H1 (cell line): Measurements from ENCODE around the gene MAST2. TPM values are rescaled to one million over a fixed set of nuclear protein-coding genes. Genes with fewer than 3 reads are reported as not detected.

ENCODE experiments used
- CTCF ChIA-PET: fragments of 300-600 bp; sonication (Branson Sonifier 250); formaldehyde crosslinking; loops from one replicate; lab custom pipeline; 2021; ENCODE audit not compliant: partially characterized antibody; lab: Charles Lee
- POLR2A ChIA-PET: fragments of 300-600 bp; sonication (Branson Sonifier 250); formaldehyde crosslinking; loops from one replicate; lab custom pipeline; 2021; ENCODE audit warnings: inconsistent platforms; ENCODE audit not compliant: partially characterized antibody; lab: Charles Lee
- DNase-seq, 2 experiments: peaks; one replicate each; pipeline versions ENCODE4 v3.0.0 to v3.0.0-alpha.2; 2010 to 2022; ENCODE audit warnings: low spot score in 2 of 2, low read depth in 1 of 2, mixed read lengths in 1 of 2
- FAIRE-seq: peaks from 2 replicates; lab custom pipeline; 2011; peaks lifted over from hg19 to GRCh38; lab: Jason Lieb, UNC
- H2AFZ ChIP-seq: 2 replicates; pipeline ENCODE4 v1.8.1; 2012; ENCODE audit warnings: low read length, inconsistent platforms
- H2AK5ac ChIP-seq: 2 replicates; pipeline ENCODE4 v1.6.1; 2013; ENCODE audit warnings: low read depth, low read length
- H2BK120ac ChIP-seq: replicated peaks from 2 replicates; pipeline ENCODE3; 2013; ENCODE audit warnings: low read depth, low read length, inconsistent platforms
- H2BK12ac ChIP-seq: 2 replicates; pipeline ENCODE4 v1.6.1; 2013; ENCODE audit warnings: low read depth, low read length
- H2BK15ac ChIP-seq: 2 replicates; pipeline ENCODE4 v1.6.1; 2013; ENCODE audit warnings: low read length
- H2BK20ac ChIP-seq: 2 replicates; pipeline ENCODE4 v1.6.1; 2013; ENCODE audit warnings: low read length
- H2BK5ac ChIP-seq: 2 replicates; pipeline ENCODE4 v1.6.1; 2013; ENCODE audit warnings: low read depth, low read length
- H3K14ac ChIP-seq: 2 replicates; pipeline ENCODE4 v1.6.1; 2013; ENCODE audit warnings: inconsistent platforms; ENCODE audit not compliant: insufficient read length
- H3K18ac ChIP-seq: 2 replicates; pipeline ENCODE4 v1.6.1; 2013; ENCODE audit warnings: low read length; ENCODE audit errors: extremely low read depth
- H3K23ac ChIP-seq: 2 replicates; pipeline ENCODE4 v1.6.1; 2013; ENCODE audit warnings: inconsistent platforms; ENCODE audit not compliant: insufficient read length
- H3K23me2 ChIP-seq: 2 replicates; pipeline ENCODE4 v1.6.1; 2013; ENCODE audit warnings: low read depth, low read length
- H3K27ac ChIP-seq: 2 replicates; pipeline ENCODE4 v1.6.1; 2011; ENCODE audit warnings: low read depth, low read length, inconsistent platforms
- H3K27me3 ChIP-seq, 4 experiments: replicated peaks in 1 of 4; 1 replicate in 1 of 4; 2 replicates in 3 of 4; pipeline versions ENCODE4 v1.6.1 to v1.8.1; 2011 to 2013; ENCODE audit warnings: low read length in 3 of 4, mild to moderate bottlenecking in 3 of 4, inconsistent platforms in 2 of 4, mixed read lengths in 2 of 4, moderate library complexity in 1 of 4; ENCODE audit not compliant: control insufficient read depth in 3 of 4, insufficient read depth in 3 of 4; ENCODE audit errors: extremely low read depth in 1 of 4
- H3K36me3 ChIP-seq, 4 experiments: 2 replicates each; pipeline versions ENCODE4 v1.6.1 to v1.8.1; 2011 to 2013; ENCODE audit warnings: mild to moderate bottlenecking in 4 of 4, low read length in 3 of 4, moderate library complexity in 2 of 4, control low read depth in 1 of 4, inconsistent platforms in 1 of 4; ENCODE audit not compliant: insufficient read depth in 4 of 4, control insufficient read depth in 2 of 4
- H3K4ac ChIP-seq: replicated peaks from 2 replicates; pipeline ENCODE3; 2013; ENCODE audit warnings: low read length, low read depth, mixed read lengths, inconsistent platforms; ENCODE audit not compliant: insufficient read length
- H3K4me1 ChIP-seq, 4 experiments: replicated peaks in 1 of 4; 1 replicate in 1 of 4; 2 replicates in 3 of 4; pipeline versions ENCODE4 v1.6.1 to v1.8.1; 2011 to 2013; ENCODE audit warnings: low read length in 3 of 4, inconsistent platforms in 2 of 4, mixed read lengths in 1 of 4; ENCODE audit not compliant: insufficient read depth in 4 of 4, control insufficient read depth in 3 of 4
- H3K4me2 ChIP-seq, 2 experiments: 2 replicates each; pipeline versions ENCODE4 v1.6.1 to v1.8.1; 2011 to 2013; ENCODE audit warnings: low read depth in 2 of 2, low read length in 2 of 2, control low read depth in 1 of 2, inconsistent platforms in 1 of 2, mild to moderate bottlenecking in 1 of 2; ENCODE audit not compliant: insufficient read depth in 1 of 2
- H3K4me3 ChIP-seq, 4 experiments: fragments of 200-600, 300-600 bp in 1 of 4; sonication (generic), shearing (Covaris generic), sonication (Bioruptor Twin) in 1 of 4; 2 replicates each; pipeline versions ENCODE4 v1.5.1 to v1.8.1; 2011 to 2016; ENCODE audit warnings: low read length in 4 of 4, low read depth in 3 of 4, control low read depth in 2 of 4, inconsistent platforms in 2 of 4, mild to moderate bottlenecking in 2 of 4, mixed read lengths in 1 of 4, moderate library complexity in 1 of 4; ENCODE audit not compliant: insufficient read depth in 2 of 4; ENCODE audit errors: extremely low read depth in 1 of 4
- H3K56ac ChIP-seq: replicated peaks from 2 replicates; pipeline ENCODE3; 2013; ENCODE audit warnings: low read depth, mild to moderate bottlenecking, mixed read lengths, low read length, inconsistent platforms; ENCODE audit not compliant: insufficient read length
- H3K79me1 ChIP-seq: 2 replicates; pipeline ENCODE4 v1.6.1; 2013; ENCODE audit warnings: low read depth, low read length, control low read depth
- H3K79me2 ChIP-seq, 2 experiments: 2 replicates each; pipeline versions ENCODE4 v1.6.1 to v1.8.1; 2012 to 2013; ENCODE audit warnings: low read length in 2 of 2, mild to moderate bottlenecking in 2 of 2, inconsistent platforms in 1 of 2; ENCODE audit not compliant: insufficient read depth in 2 of 2, control insufficient read depth in 1 of 2
- H3K9ac ChIP-seq, 4 experiments: replicated peaks in 1 of 4; 1 replicate in 1 of 4; 2 replicates in 3 of 4; pipeline versions ENCODE4 v1.6.1 to v1.8.1; 2011 to 2013; ENCODE audit warnings: low read depth in 3 of 4, low read length in 3 of 4, control low read depth in 2 of 4, mild to moderate bottlenecking in 2 of 4, moderate library complexity in 2 of 4, inconsistent platforms in 1 of 4; ENCODE audit errors: extremely low read depth in 1 of 4
- H3K9me3 ChIP-seq, 2 experiments: 2 replicates each; pipeline versions ENCODE4 v1.6.1 to v1.8.1; 2012 to 2013; ENCODE audit warnings: mild to moderate bottlenecking in 2 of 2, moderate library complexity in 2 of 2, control low read depth in 1 of 2, inconsistent platforms in 1 of 2, low read depth in 1 of 2, low read length in 1 of 2, mixed read lengths in 1 of 2; ENCODE audit not compliant: insufficient read depth in 2 of 2
- H4K20me1 ChIP-seq, 2 experiments: replicated peaks in 1 of 2; 2 replicates each; pipeline versions ENCODE3 to v1.8.1; 2011 to 2013; ENCODE audit warnings: inconsistent platforms in 2 of 2, low read length in 2 of 2, mild to moderate bottlenecking in 1 of 2; ENCODE audit not compliant: insufficient read depth in 2 of 2, control insufficient read depth in 1 of 2
- H4K5ac ChIP-seq: 2 replicates; pipeline ENCODE4 v1.6.1; 2013; ENCODE audit warnings: low read length, low read depth, mixed read lengths, inconsistent platforms; ENCODE audit not compliant: insufficient read length
- H4K8ac ChIP-seq: 2 replicates; pipeline ENCODE4 v1.8.0; 2013; ENCODE audit warnings: mild to moderate bottlenecking, moderate library complexity, low read length, inconsistent platforms; ENCODE audit not compliant: insufficient read depth; ENCODE audit errors: extremely low read depth
- H4K91ac ChIP-seq: replicated peaks from 2 replicates; pipeline ENCODE3; 2013; ENCODE audit warnings: low read length, mixed read lengths, inconsistent platforms; ENCODE audit not compliant: insufficient read length
- GABPA ChIP-seq: IDR thresholded peaks from 2 replicates; pipeline ENCODE4 v1.6.1; 2011; ENCODE audit warnings: mild to moderate bottlenecking, low read length, moderate library complexity, borderline replicate concordance; ENCODE audit not compliant: insufficient read depth
- JUND ChIP-seq: IDR thresholded peaks from 2 replicates; pipeline ENCODE4 v1.6.1; 2011; ENCODE audit warnings: mild to moderate bottlenecking, improper control_type of control experiment, low read length
- RAD21 ChIP-seq, 2 experiments: IDR thresholded peaks in 1 of 2; conservative IDR thresholded peaks in 1 of 2; 2 replicates each; pipeline ENCODE4 v1.6.1; 2011; ENCODE audit warnings: low read depth in 2 of 2, low read length in 2 of 2, improper control_type of control experiment in 1 of 2, inconsistent platforms in 1 of 2, mild to moderate bottlenecking in 1 of 2, moderate library complexity in 1 of 2
- TAF1 ChIP-seq: IDR thresholded peaks from 2 replicates; pipeline ENCODE4 v1.6.1; 2011; ENCODE audit warnings: mild to moderate bottlenecking, low read depth, low read length
- WGBS, 2 experiments: shearing (Covaris generic) in 1 of 2; methylation state at CpG; one replicate each; pipeline versions ENCODE4 v1.1.6 to v1.1.7; 2013 to 2015; ENCODE audit warnings: low lambda C conversion rate in 2 of 2, mixed read lengths in 2 of 2, inconsistent platforms in 1 of 2, low coverage in 1 of 2, missing lambda C conversion rate in 1 of 2; ENCODE audit not compliant: insufficient replicate concordance in 2 of 2, insufficient coverage in 1 of 2, insufficient read length in 1 of 2; ENCODE audit errors: extremely low coverage in 1 of 2, missing lambda C conversion rate in 1 of 2; 5-methylcytosine and 5-hydroxymethylcytosine counted together
- polyA plus RNA-seq, 7 experiments: library from polyadenylated mRNA; depleted of rRNA in 3 of 7; stranded (reverse) in 5 of 7; unstranded in 2 of 7; fragments of >200 nt in 5 of 7; fragments of 200-250 nt in 2 of 7; gene quantifications; 1 replicate in 5 of 7; 2 replicates in 1 of 7; 4 replicates in 1 of 7; pipeline versions ENCODE4 v1.2.1 to v1.2.3, GENCODE V29; 2011 to 2013; ENCODE audit warnings: missing spikeins in 2 of 7, mixed read lengths in 2 of 7
- total RNA-seq: library from RNA; stranded (reverse); fragmentation: NEBNext Ultra II Directional; extraction: Animal tissue kit (Norgen Biotek cat#: 25700); gene quantifications from 2 replicates; pipeline ENCODE4 v1.2.1, GENCODE V29; 2021

MAST2 gene
- total and polyA plus RNA-seq, 2 of the 8 experiments (the other 6 are each of a cell fraction or from before 2014, with no cell fraction given), result 20.5 to 35.4 TPM

DNA sequence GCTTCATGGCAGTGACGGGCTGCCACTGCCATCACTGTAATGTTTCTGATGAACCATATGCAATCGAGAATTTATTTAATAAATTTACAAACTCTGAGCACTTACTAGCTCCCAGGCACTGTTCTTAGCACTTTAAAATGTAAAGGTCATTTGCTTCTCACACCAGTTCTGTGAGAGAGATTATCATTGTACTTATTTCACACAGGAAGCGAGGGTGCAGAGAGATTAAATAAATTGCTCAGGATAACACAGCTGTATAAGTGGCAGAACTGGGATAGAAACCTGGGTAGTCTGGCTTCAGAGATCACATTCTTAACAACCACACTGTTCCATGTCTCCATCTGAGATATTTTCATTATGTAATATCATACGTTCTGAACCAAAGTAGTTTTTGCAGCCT lies 119.9 kb downstream of the MAST2 start:
- H2BK20ac ChIP-seq, result no peak overlapping the region
- H3K14ac ChIP-seq, result no peak overlapping the region
- H3K4me2 ChIP-seq, result no peak overlapping the region
- no peak overlapping the region for H2BK12ac ChIP-seq
- H3K56ac ChIP-seq, result no peak overlapping the region
- no peaks in the 10 kb centered on the region for H4K20me1 ChIP-seq
- no peak overlapping the region for H3K4ac ChIP-seq
- no peak overlapping the region for H3K27ac ChIP-seq
- H4K91ac ChIP-seq, result no peak overlapping the region
- no peak overlapping the region for H4K5ac ChIP-seq
- H3K4me3 ChIP-seq, result no peak overlapping the region
- H3K79me1 ChIP-seq, result no peaks in the 10 kb centered on the region
- DNase-seq (no peak), FAIRE-seq (no peak)
- no peaks in the 10 kb centered on the region for H3K27me3 ChIP-seq
- 92% methylated on average over 4 of the region's 4 CpGs; no CpG with 5 or more reads in 1 of the 2 experiments for WGBS, 2 experiments
- H3K9ac ChIP-seq, result no peak overlapping the region
- peaks cover 0 to 20% (median 15%) of the 10 kb centered on the region in 4 experiments for H3K4me1 ChIP-seq
- POLR2A ChIA-PET, result no interaction called here
- no peaks in the 10 kb centered on the region; a peak in 1 of 4 replicates for H3K9me3 ChIP-seq
- no peak overlapping the region for H2BK15ac ChIP-seq
- peaks cover 0 to 6% of the 10 kb centered on the region in 2 experiments; a peak in 3 of 4 replicates for H3K79me2 ChIP-seq
- H2AK5ac ChIP-seq, result no peak overlapping the region
- no peaks in the 10 kb centered on the region for H3K23me2 ChIP-seq
- H2AFZ ChIP-seq, result no peak overlapping the region
- H3K18ac ChIP-seq, result no peak overlapping the region
- H4K8ac ChIP-seq, result peak overlapping the region; percentile 26; the same call in 1 of the 2 replicates
- CTCF ChIA-PET, result no interaction called here
- H3K23ac ChIP-seq, result no peak overlapping the region
- no peaks in the 10 kb centered on the region for H3K36me3 ChIP-seq
- no peak overlapping the region for H2BK5ac ChIP-seq
- H2BK120ac ChIP-seq, result no peak overlapping the region
- TF ChIP-seq RAD21 (IDR thresholded peaks at IDR 0.05 in 1 of 2, conservative IDR thresholded peaks at IDR 0.05 in 1 of 2; ENCODE audit: low read depth in 2 of 2, low read length in 2 of 2), result no peak
- no peak for TF ChIP-seq TAF1
- TF ChIP-seq GABPA, result no peak
- TF ChIP-seq JUND, result no peak
